ENCODE data around the gene ACBD7. TPM values are rescaled to one million over a fixed set of nuclear protein-coding genes. Genes with fewer than 3 reads are reported as not detected.

The ACBD7 gene
- total RNA-seq, 2 donors from 2014 or later: 0.91 to 3.5 TPM

DNA sequence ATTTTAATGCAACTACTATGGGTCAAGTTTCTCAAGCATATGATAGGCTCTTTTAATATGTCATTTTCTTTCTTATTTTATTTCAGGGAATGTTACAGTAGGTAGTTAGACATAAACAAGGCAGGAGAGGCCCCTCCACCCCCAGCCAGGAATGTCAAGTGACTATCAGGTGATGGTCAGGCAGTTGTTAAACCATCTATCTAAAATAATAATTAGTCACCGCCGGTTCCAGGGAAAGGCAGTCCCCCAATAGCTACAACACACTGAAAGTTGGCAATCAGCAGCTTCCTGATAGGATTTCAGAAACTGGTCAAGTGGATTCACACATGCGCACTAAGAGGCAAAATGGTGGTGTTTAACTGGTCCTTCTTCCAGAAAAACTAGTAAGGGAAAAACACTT lies 35.5 kb downstream of the ACBD7 start:
- no peaks in the 10 kb centered on the region for H3K36me3 ChIP-seq
- no peaks in the 10 kb centered on the region for H3K27me3 ChIP-seq (replicated peaks; ENCODE audit: insufficient read depth)
- no peak overlapping the region for H3K4me3 ChIP-seq
- TF ChIP-seq, protein P1, sequence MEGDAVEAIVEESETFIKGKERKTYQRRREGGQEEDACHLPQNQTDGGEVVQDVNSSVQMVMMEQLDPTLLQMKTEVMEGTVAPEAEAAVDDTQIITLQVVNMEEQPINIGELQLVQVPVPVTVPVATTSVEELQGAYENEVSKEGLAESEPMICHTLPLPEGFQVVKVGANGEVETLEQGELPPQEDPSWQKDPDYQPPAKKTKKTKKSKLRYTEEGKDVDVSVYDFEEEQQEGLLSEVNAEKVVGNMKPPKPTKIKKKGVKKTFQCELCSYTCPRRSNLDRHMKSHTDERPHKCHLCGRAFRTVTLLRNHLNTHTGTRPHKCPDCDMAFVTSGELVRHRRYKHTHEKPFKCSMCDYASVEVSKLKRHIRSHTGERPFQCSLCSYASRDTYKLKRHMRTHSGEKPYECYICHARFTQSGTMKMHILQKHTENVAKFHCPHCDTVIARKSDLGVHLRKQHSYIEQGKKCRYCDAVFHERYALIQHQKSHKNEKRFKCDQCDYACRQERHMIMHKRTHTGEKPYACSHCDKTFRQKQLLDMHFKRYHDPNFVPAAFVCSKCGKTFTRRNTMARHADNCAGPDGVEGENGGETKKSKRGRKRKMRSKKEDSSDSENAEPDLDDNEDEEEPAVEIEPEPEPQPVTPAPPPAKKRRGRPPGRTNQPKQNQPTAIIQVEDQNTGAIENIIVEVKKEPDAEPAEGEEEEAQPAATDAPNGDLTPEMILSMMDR (IDR thresholded peaks at IDR 0.05): no peak
- TF ChIP-seq POLR2A (IDR thresholded peaks at IDR 0.05): no peak
- no peak for TF ChIP-seq POLR2AphosphoS5 (IDR thresholded peaks at IDR 0.05)
- WGBS: 95% methylated on average over 3 of the region's 3 CpGs
- no peak overlapping the region for H3K27ac ChIP-seq
- no peaks in the 10 kb centered on the region for H3K4me1 ChIP-seq (replicated peaks)
- DNase-seq (ENCODE audit: low spot score): no peak
- intact Hi-C loops (cut with DNase I): no loop called here
- H3K9me3 ChIP-seq: no peaks in the 10 kb centered on the region

DNA sequence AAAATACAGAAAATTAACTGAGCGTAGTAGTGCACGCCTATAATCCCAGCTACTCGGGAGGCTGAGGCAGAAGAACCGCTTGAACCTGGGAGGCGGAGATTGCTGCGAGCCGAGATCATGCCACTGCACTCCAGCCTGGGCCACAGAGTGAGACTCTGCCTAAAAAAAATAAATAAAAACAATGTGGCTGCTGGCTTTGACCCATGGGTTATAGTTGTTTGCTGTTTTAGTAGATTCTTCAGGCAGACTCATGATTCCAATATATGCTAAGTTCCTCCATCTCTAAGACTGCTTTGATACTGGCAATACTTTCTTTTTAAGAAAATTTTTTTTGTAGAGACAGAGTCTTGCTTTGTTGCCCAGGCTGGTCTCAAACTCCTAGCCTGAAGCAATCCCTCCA lies 36.5 kb downstream of the ACBD7 start:
- no peaks in the 10 kb centered on the region for H3K9me3 ChIP-seq
- H3K4me3 ChIP-seq: no peak overlapping the region
- no peak overlapping the region for H3K27ac ChIP-seq
- WGBS: 90% methylated on average over 7 of the region's 7 CpGs
- TF ChIP-seq POLR2AphosphoS5 (IDR thresholded peaks at IDR 0.05) (no peak), POLR2A (IDR thresholded peaks at IDR 0.05) (no peak)
- TF ChIP-seq, protein P1 (IDR thresholded peaks at IDR 0.05): no peak
- no peaks in the 10 kb centered on the region for H3K4me1 ChIP-seq (replicated peaks)
- no peaks in the 10 kb centered on the region for H3K36me3 ChIP-seq
- no peaks in the 10 kb centered on the region for H3K27me3 ChIP-seq (replicated peaks; ENCODE audit: insufficient read depth)
- intact Hi-C loops (cut with DNase I): no loop called here
- DNase-seq (ENCODE audit: low spot score): no peak

DNA sequence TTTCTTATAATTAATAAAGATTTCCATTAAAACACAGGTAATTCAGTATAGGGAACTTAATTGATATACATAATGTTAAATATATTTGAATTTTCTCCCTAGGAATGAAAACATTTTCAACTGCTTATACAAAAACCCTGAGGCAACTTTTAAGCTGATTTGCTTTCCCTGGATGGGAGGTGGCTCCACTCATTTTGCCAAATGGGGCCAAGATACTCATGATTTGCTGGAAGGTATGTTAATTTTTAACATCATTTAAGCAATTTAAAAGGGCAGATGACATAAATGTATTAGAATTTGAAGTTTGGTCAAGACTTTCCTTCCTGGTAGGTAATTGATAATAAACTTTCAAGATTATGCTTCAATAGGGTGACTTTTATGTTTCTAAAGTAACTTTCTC lies 39.0 kb downstream of the ACBD7 start:
- no peaks in the 10 kb centered on the region for H3K27me3 ChIP-seq (replicated peaks; ENCODE audit: insufficient read depth)
- H3K4me3 ChIP-seq: no peak overlapping the region
- intact Hi-C loops (cut with DNase I): no loop called here
- no peaks in the 10 kb centered on the region for H3K4me1 ChIP-seq (replicated peaks)
- TF ChIP-seq POLR2A (IDR thresholded peaks at IDR 0.05): no peak
- no peak for DNase-seq (ENCODE audit: low spot score)
- H3K27ac ChIP-seq: no peak overlapping the region
- no peaks in the 10 kb centered on the region for H3K36me3 ChIP-seq
- no peaks in the 10 kb centered on the region for H3K9me3 ChIP-seq

DNA sequence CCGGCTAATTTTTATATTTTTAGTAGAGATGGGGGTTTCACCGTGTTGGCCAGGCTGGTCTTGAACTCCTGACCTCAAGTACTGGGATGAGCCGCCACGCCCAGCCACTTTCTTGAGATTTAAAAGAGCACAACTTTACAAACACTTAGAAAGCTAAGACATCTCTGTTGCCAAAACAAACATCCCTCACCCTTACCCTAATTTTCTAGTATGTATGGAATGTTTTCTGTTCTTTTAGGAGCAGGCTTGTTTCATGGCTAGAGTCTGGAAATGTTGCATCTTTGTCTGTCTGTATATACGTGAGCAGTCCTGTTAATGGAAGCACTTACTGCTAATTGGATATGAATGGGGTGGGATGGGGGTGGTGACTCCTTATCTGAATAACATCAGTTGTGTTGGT lies 42.0 kb downstream of the ACBD7 start:
- intact Hi-C loops (cut with DNase I): no loop called here
- Histone ChIP-seq H3K4me3 (no peak overlapping the region), H3K27me3 (replicated peaks; ENCODE audit: insufficient read depth) (no peaks in the 10 kb centered on the region), H3K36me3 (no peaks in the 10 kb centered on the region), H3K9me3 (no peaks in the 10 kb centered on the region), H3K4me1 (replicated peaks) (no peaks in the 10 kb centered on the region), H3K27ac (no peak overlapping the region)
- no peak for DNase-seq (ENCODE audit: low spot score)
- WGBS: 31% methylated on average over 5 of the region's 5 CpGs
- TF ChIP-seq, protein P1 (IDR thresholded peaks at IDR 0.05): no peak
- no peak for TF ChIP-seq POLR2A (IDR thresholded peaks at IDR 0.05)
- no peak for TF ChIP-seq POLR2AphosphoS5 (IDR thresholded peaks at IDR 0.05)

DNA sequence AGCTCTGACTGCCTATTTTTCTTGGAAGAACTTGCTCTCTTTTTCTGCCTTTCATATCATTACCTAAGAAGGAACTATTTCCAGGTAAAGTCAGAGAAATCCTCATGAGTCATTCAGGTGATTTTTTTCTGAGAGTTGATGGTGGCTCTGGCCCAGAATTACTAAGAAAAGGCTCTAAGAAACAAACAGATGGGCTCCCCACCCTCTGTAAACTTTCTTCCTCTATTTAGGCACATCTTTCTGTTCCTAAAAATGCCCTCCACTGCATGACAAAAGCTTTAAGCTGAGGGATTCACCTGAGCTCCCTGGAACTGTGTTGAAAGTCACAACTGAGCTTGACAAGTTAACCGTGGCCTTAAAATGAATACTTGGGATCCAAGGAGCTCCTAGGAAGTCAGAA lies 43.2 kb downstream of the ACBD7 start:
- WGBS: 100% methylated on average over 1 of the region's 1 CpG
- Histone ChIP-seq H3K27ac (no peak overlapping the region), H3K4me1 (replicated peaks) (no peaks in the 10 kb centered on the region), H3K27me3 (replicated peaks; ENCODE audit: insufficient read depth) (no peaks in the 10 kb centered on the region), H3K36me3 (no peaks in the 10 kb centered on the region), H3K9me3 (no peaks in the 10 kb centered on the region), H3K4me3 (no peak overlapping the region)
- no peak for DNase-seq (ENCODE audit: low spot score)
- no peak for TF ChIP-seq POLR2A (IDR thresholded peaks at IDR 0.05)
- TF ChIP-seq POLR2AphosphoS5 (IDR thresholded peaks at IDR 0.05): no peak
- TF ChIP-seq, protein P1 (IDR thresholded peaks at IDR 0.05): no peak
- intact Hi-C loops (cut with DNase I): no loop called here

Data from prostate gland (tissue), 2 donors.